CD4-positive, alpha-beta T cell (primary cell): Measurements from ENCODE around the gene CLDN18. TPM values are rescaled to one million over a fixed set of nuclear protein-coding genes. Genes with fewer than 3 reads are reported as not detected.

Experiments used
- ATAC-seq: fragments of 200-7000 bp; cut with Tn5 transposase; one replicate; pipeline ENCODE4 v1.10.0; 2022; ENCODE audit warnings: mild to moderate bottlenecking; ENCODE audit not compliant: poor library complexity
- CTCF ChIA-PET: fragments of 350-600 bp; sonication (Branson Sonifier 250); formaldehyde crosslinking; loops from one replicate; lab custom pipeline; 2021; ENCODE audit warnings: antibody characterized with exemption, inconsistent platforms; lab: Charles Lee
- POLR2A ChIA-PET: fragments of 350-600 bp; sonication (Branson Sonifier 250); formaldehyde crosslinking; loops from one replicate; lab custom pipeline; 2021; ENCODE audit warnings: antibody characterized with exemption, inconsistent platforms; lab: Charles Lee
- DNase-seq, 14 experiments: peaks; one replicate each; pipeline ENCODE4 v3.0.0-alpha.2; 2013 to 2020; ENCODE audit warnings: mixed read lengths in 2 of 14
- H3K27ac ChIP-seq, 2 donors: one replicate each; pipeline versions ENCODE4 v1.5.1 to v1.7.0; 2013; ENCODE audit warnings: low read length in 2 of 2, low read depth in 1 of 2, mild to moderate bottlenecking in 1 of 2
- H3K27me3 ChIP-seq, 2 experiments: 1 replicate in 1 of 2; 2 replicates in 1 of 2; pipeline versions ENCODE4 v1.6.1 to v1.7.0; 2013; ENCODE audit warnings: low read length in 2 of 2, control low read depth in 1 of 2, mild to moderate bottlenecking in 1 of 2, moderate library complexity in 1 of 2; ENCODE audit not compliant: insufficient read depth in 2 of 2, control insufficient read depth in 1 of 2
- H3K36me3 ChIP-seq: one replicate; pipeline ENCODE4 v1.6.1; 2013; ENCODE audit warnings: low read length, control low read depth; ENCODE audit not compliant: insufficient read depth
- H3K4me1 ChIP-seq: one replicate; pipeline ENCODE4 v1.6.1; 2013; ENCODE audit warnings: low read length, control low read depth; ENCODE audit not compliant: insufficient read depth
- H3K4me3 ChIP-seq: one replicate; pipeline ENCODE4 v1.5.1; 2013; ENCODE audit warnings: mild to moderate bottlenecking, low read length, moderate library complexity
- H3K9me3 ChIP-seq, 2 experiments: 1 replicate in 1 of 2; 2 replicates in 1 of 2; pipeline versions ENCODE4 v1.6.1 to v1.7.0; 2013; ENCODE audit warnings: low read length in 2 of 2, mild to moderate bottlenecking in 2 of 2, control low read depth in 1 of 2, moderate library complexity in 1 of 2; ENCODE audit not compliant: control insufficient read depth in 1 of 2, insufficient read depth in 1 of 2
- H3K27ac Mint-ChIP-seq: one replicate; pipeline ENCODE4 v1.8.0; 2020; ENCODE audit warnings: mixed read lengths
- H3K27me3 Mint-ChIP-seq: one replicate; pipeline ENCODE4 v1.8.0; 2021; ENCODE audit warnings: mixed read lengths
- H3K36me3 Mint-ChIP-seq: one replicate; pipeline ENCODE4 v1.8.0; 2021; ENCODE audit warnings: low read depth, mixed read lengths
- H3K4me1 Mint-ChIP-seq: one replicate; pipeline ENCODE4 v1.8.0; 2021; ENCODE audit warnings: low read depth, mixed read lengths
- H3K4me3 Mint-ChIP-seq: one replicate; pipeline ENCODE4 v1.8.0; 2020; ENCODE audit warnings: mild to moderate bottlenecking, mixed read lengths
- H3K9me3 Mint-ChIP-seq: one replicate; pipeline ENCODE4 v1.8.0; 2020; ENCODE audit warnings: mixed read lengths
- intact Hi-C, 2 experiments: fragments of 100-400 bp; cut with DNase I in 1 of 2; cut with micrococcal nuclease in 1 of 2; formaldehyde crosslinking; loops; one replicate each; pipeline versions ENCODE4 v1.15.1 to v1.9.0; 2023 to 2025; cut with DNase I, micrococcal nuclease
- total RNA-seq, 174 experiments: library from RNA in 2 of 174; stranded (reverse) in 2 of 174; gene quantifications; one replicate each; pipeline ENCODE4 v1.2.3 and lab custom pipeline; 2021 to 2026
- TF ChIP-seq, protein P1 (sequence below): fragments of 200-600 bp; IDR thresholded peaks from one replicate; pipeline ENCODE4 v1.8.0; 2022; ENCODE audit warnings: antibody characterized with exemption, mild to moderate bottlenecking

Gene CLDN18
- total RNA-seq, 2 experiments from 2014 or later: not detected

DNA sequence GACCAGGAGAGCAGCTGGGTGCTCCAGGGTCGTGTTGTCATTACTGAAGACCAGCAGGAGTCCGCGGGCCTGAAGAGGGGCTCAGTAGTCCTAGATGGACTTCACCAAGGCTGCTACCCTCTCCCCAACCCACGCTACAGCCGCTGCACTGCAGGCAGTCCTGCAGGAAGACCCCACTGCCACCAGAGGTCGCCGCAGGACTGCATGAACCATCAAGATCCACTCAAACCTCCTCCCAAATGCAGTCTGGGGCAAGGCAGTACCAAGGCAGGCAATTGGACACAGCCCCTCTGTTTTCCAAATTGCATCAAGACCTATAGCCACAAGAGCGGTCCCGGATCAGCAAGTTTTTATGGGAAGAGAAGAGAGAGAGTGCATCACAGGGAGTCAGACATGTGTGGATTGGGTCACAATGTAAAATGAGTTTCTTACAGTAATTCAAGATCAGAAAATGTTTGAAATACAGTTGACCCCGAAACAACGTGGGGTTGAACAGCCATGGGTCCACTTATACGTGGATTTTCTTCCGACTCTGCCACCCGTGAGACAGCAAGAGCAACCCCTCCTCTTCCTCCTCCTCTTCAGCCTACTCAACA lies 58.7 kb downstream of the CLDN18 start:
- Mint-ChIP-seq H3K9me3 (no peaks in the 10 kb centered on the region), H3K36me3 (no peaks in the 10 kb centered on the region), H3K4me1 (no peaks in the 10 kb centered on the region), H3K27ac (no peak overlapping the region), H3K27me3 (peaks cover 12% of the 10 kb centered on the region), H3K4me3 (no peak overlapping the region)
- ATAC-seq (peak; percentile 77), DNase-seq (peak; percentile 53 to 82 (median 64))
- POLR2A ChIA-PET: no interaction called here
- Histone ChIP-seq H3K27me3 (no peaks in the 10 kb centered on the region), H3K4me1 (no peaks in the 10 kb centered on the region), H3K9me3 (no peaks in the 10 kb centered on the region), H3K36me3 (no peaks in the 10 kb centered on the region), H3K27ac (no peak overlapping the region), H3K4me3 (no peak overlapping the region)
- intact Hi-C loops: loop anchor here (1.0 to 5.0 kb wide), 3 partner anchors 51 to 849 kb away; no protein-coding TSS in a partner anchor
- TF ChIP-seq, protein P1, sequence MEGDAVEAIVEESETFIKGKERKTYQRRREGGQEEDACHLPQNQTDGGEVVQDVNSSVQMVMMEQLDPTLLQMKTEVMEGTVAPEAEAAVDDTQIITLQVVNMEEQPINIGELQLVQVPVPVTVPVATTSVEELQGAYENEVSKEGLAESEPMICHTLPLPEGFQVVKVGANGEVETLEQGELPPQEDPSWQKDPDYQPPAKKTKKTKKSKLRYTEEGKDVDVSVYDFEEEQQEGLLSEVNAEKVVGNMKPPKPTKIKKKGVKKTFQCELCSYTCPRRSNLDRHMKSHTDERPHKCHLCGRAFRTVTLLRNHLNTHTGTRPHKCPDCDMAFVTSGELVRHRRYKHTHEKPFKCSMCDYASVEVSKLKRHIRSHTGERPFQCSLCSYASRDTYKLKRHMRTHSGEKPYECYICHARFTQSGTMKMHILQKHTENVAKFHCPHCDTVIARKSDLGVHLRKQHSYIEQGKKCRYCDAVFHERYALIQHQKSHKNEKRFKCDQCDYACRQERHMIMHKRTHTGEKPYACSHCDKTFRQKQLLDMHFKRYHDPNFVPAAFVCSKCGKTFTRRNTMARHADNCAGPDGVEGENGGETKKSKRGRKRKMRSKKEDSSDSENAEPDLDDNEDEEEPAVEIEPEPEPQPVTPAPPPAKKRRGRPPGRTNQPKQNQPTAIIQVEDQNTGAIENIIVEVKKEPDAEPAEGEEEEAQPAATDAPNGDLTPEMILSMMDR: peak; percentile 79
- CTCF ChIA-PET: no interaction called here

GRCh38 chr3:138070006-138070405 lies 60.0 kb downstream of the CLDN18 start:
- H3K9me3 Mint-ChIP-seq: no peaks in the 10 kb centered on the region
- TF ChIP-seq, protein P1: no peak
- Histone ChIP-seq H3K4me1 (no peaks in the 10 kb centered on the region), H3K4me3 (no peak overlapping the region), H3K27me3 (no peaks in the 10 kb centered on the region), H3K9me3 (no peaks in the 10 kb centered on the region), H3K27ac (no peak overlapping the region), H3K36me3 (no peaks in the 10 kb centered on the region)
- DNase-seq (no peak), ATAC-seq (no peak)
- no peaks in the 10 kb centered on the region for H3K36me3 Mint-ChIP-seq
- POLR2A ChIA-PET: no interaction called here
- H3K27ac Mint-ChIP-seq: no peak overlapping the region
- CTCF ChIA-PET: no interaction called here
- intact Hi-C loops: loop anchor here in 1 of 2 experiments (5.0 kb wide), 1 partner anchor 857 kb away; no protein-coding TSS in a partner anchor
- H3K4me1 Mint-ChIP-seq: no peaks in the 10 kb centered on the region
- H3K4me3 Mint-ChIP-seq: no peak overlapping the region
- H3K27me3 Mint-ChIP-seq: peaks cover 12% of the 10 kb centered on the region

- peaks cover 12% of the 10 kb centered on the region for H3K27me3 Mint-ChIP-seq
- no peak overlapping the region for H3K4me3 Mint-ChIP-seq
- ATAC-seq: no peak
- Histone ChIP-seq H3K27me3 (no peaks in the 10 kb centered on the region), H3K4me3 (no peak overlapping the region), H3K4me1 (no peaks in the 10 kb centered on the region), H3K36me3 (no peaks in the 10 kb centered on the region), H3K27ac (no peak overlapping the region), H3K9me3 (no peaks in the 10 kb centered on the region)
- H3K9me3 Mint-ChIP-seq: no peaks in the 10 kb centered on the region
- H3K36me3 Mint-ChIP-seq: no peaks in the 10 kb centered on the region
- intact Hi-C loops: loop anchor here in 1 of 2 experiments (5.0 kb wide), 1 partner anchor 855 kb away; no protein-coding TSS in a partner anchor
- ChIA-PET POLR2A (no interaction called here), CTCF (no interaction called here)
- TF ChIP-seq, protein P1: no peak
- H3K27ac Mint-ChIP-seq: no peak overlapping the region
- DNase-seq: no peak
- H3K4me1 Mint-ChIP-seq: no peaks in the 10 kb centered on the region
Observed at GRCh38 chr3:138072796-138073195, 62.8 kb downstream of the CLDN18 start.
